GM13976 (cell line): Measurements from ENCODE around the gene SAMD14.
A peak's percentile ranks its signal among the peaks of the same experiment; 100 is the strongest.

Experiments used
- DNase-seq: peaks from one replicate; pipeline ENCODE4 v3.0.0; 2012; ENCODE audit warnings: low spot score
- in situ Hi-C: fragments of 300-500 bp; cut with MboI; formaldehyde crosslinking; loops from one replicate; pipeline ENCODE4 v1.12.0; 2022; ENCODE audit warnings: low sequenced_read_pairs, mixed read lengths, inconsistent platforms; ENCODE audit not compliant: unreplicated experiment
- TF ChIP-seq, protein P1 (sequence below): IDR thresholded peaks from 2 replicates; pipeline ENCODE4 v1.5.1; 2012; ENCODE audit warnings: borderline replicate concordance, mild to moderate bottlenecking; ENCODE audit not compliant: insufficient read depth; ENCODE audit errors: extremely low read depth, missing control alignments, control extremely low read depth

SAMD14 gene

GRCh38 chr17:50117202-50118051 is 12.5 kb downstream of the SAMD14 start:
- peak; percentile 79 for DNase-seq
- in situ Hi-C loops: no loop called here
- TF ChIP-seq, protein P1, sequence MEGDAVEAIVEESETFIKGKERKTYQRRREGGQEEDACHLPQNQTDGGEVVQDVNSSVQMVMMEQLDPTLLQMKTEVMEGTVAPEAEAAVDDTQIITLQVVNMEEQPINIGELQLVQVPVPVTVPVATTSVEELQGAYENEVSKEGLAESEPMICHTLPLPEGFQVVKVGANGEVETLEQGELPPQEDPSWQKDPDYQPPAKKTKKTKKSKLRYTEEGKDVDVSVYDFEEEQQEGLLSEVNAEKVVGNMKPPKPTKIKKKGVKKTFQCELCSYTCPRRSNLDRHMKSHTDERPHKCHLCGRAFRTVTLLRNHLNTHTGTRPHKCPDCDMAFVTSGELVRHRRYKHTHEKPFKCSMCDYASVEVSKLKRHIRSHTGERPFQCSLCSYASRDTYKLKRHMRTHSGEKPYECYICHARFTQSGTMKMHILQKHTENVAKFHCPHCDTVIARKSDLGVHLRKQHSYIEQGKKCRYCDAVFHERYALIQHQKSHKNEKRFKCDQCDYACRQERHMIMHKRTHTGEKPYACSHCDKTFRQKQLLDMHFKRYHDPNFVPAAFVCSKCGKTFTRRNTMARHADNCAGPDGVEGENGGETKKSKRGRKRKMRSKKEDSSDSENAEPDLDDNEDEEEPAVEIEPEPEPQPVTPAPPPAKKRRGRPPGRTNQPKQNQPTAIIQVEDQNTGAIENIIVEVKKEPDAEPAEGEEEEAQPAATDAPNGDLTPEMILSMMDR: peak; percentile 12

DNA sequence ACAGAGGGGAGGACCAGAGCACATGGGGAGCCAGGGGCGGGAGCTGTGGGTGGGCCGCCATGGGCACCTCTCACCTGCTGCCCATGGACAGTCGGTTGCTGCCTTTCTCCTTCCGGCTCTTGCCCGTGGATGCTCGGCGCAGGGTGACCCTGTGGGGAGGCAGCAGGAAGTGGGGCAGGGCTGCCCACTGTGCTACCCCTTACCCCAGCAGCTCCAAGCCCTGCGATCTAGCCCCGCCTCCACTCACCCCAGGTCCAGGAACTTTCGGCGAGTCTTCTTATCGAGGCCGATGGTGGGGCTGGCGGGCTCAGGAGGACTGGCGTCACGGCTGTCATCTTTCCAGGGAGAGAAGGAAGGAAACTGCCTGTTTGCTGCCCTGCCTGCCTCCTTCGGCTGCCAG is 14.2 kb downstream of the SAMD14 start:
- in situ Hi-C loops: no loop called here
- TF ChIP-seq, protein P1: no peak
- no peak for DNase-seq

GRCh38 chr17:50114849-50115357 is 15.1 kb downstream of the SAMD14 start:
- DNase-seq: peak; percentile 80
- TF ChIP-seq, protein P1: peak; percentile 71
- in situ Hi-C loops: no loop called here

DNA sequence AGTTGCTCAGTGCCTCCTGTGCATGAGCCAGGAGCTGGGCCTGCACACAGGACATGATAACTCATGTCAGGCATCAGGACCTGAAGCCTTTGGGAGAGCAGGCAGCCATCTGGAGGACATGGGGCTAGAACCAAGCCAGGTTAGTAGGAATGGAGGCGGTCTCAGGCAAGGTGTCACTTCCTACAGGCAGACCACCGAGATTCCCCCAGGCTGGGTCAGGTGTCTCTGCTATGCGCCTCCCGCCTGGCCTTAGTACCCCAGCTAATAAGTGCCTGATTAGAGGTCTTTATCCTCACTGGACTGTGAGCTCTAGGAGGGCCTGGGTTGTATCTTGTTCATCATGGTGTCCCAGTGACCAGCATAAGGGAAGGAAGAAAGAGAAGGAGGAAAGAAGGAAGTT is 15.6 kb downstream of the SAMD14 start:
- TF ChIP-seq, protein P1: no peak
- DNase-seq: no peak
- in situ Hi-C loops: no loop called here

DNA sequence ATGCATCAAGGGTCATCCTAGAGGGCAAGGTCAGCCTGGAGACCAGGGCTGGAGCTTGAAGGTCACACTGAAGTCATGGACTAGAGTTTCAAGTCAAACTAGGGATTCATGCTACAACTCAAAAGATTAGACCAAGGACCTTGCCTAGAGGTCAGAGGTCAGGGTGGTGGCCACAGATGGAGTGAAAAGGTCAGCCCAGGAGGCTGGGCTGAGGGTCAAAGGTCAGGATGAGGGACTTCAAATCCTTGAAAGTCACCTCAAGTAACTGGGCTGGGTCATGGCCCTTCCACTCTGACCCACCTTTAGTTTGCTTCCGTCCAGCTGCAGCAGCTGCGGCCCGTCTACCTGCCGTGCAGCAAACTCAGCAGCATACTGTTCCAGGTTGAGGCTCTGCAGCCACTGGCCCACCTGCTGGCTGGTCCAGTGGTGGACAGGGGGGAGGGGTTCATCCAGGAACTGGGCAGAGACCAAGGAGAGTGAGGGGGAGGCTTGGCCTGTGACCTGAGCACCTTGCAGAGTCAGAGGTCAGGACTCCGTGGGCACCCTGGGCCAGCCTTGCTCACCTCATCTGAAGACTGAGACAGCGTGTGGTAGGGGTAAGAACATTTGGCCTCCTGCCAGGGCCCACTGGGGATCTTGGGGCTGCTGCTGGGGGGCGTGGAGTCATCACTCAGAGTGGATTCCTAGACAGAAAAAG is 16.2 kb downstream of the SAMD14 start:
- in situ Hi-C loops: no loop called here
- no peak for DNase-seq
- TF ChIP-seq, protein P1: no peak

- TF ChIP-seq, protein P1: no peak
- in situ Hi-C loops: no loop called here
- DNase-seq: no peak
These were observed 17.3 kb downstream of the SAMD14 start for GRCh38 chr17:50112694-50113093.
